KOPT-K1 (cell line): ENCODE results near the gene FCRL6.

Experiments
- H3K27ac ChIP-seq: fragments of 200-600 bp; sonication (generic); 2 replicates; pipeline ENCODE4 v1.5.1; 2016; ENCODE audit warnings: antibody characterized with exemption, mild to moderate bottlenecking, low read depth, low read length; ENCODE audit not compliant: poor library complexity, severe bottlenecking
- H3K36me3 ChIP-seq: fragments of 200-600 bp; sonication (generic); 2 replicates; pipeline ENCODE4 v1.5.1; 2017; ENCODE audit warnings: antibody characterized with exemption, mild to moderate bottlenecking, low read length, moderate library complexity; ENCODE audit not compliant: insufficient read depth
- H3K9me3 ChIP-seq: fragments of 200-600 bp; sonication (generic); 2 replicates; pipeline ENCODE4 v1.5.1; 2017; ENCODE audit warnings: antibody characterized with exemption, low read length, mild to moderate bottlenecking; ENCODE audit not compliant: insufficient read depth, poor library complexity, severe bottlenecking

The FCRL6 gene

GRCh38 chr1:159859767-159860322, 57.7 kb downstream of the FCRL6 start:
- Histone ChIP-seq H3K27ac (no peak overlapping the region), H3K9me3 (no peaks in the 10 kb centered on the region), H3K36me3 (no peaks in the 10 kb centered on the region)

GRCh38 chr1:159860456-159860855, 58.3 kb downstream of the FCRL6 start:
- Histone ChIP-seq H3K36me3 (no peaks in the 10 kb centered on the region), H3K27ac (no peak overlapping the region), H3K9me3 (no peaks in the 10 kb centered on the region)

- Histone ChIP-seq H3K36me3 (no peaks in the 10 kb centered on the region), H3K27ac (no peak overlapping the region)
Measured at GRCh38 chr1:159861218-159861617, 59.1 kb downstream of the FCRL6 start.

GRCh38 chr1:159862031-159862430, 59.9 kb downstream of the FCRL6 start:
- H3K9me3 ChIP-seq = no peaks in the 10 kb centered on the region
- H3K27ac ChIP-seq = no peak overlapping the region
- no peaks in the 10 kb centered on the region for H3K36me3 ChIP-seq

More at GRCh38 chr1:159861218-159861617, 59.1 kb downstream of the FCRL6 start:
- no peaks in the 10 kb centered on the region for H3K9me3 ChIP-seq

GRCh38 chr1:159862557-159862956, 60.4 kb downstream of the FCRL6 start, which contains the start of gene VSIG8:
Gene VSIG8 (minus strand): TSS chr1:159862657. CDS start chr1:159862521, 136 bp downstream.
- Histone ChIP-seq H3K36me3 (no peaks in the 10 kb centered on the region), H3K27ac (no peak within 1 kb of the TSS), H3K9me3 (no peaks in the 10 kb centered on the region)

GRCh38 chr1:159864262-159864661, 62.1 kb downstream of the FCRL6 start:
- Histone ChIP-seq H3K36me3 (no peaks in the 10 kb centered on the region), H3K9me3 (no peaks in the 10 kb centered on the region), H3K27ac (no peak overlapping the region)
